GM19239 (cell line): ENCODE data around the gene B3GNT8.
A peak's percentile ranks its signal among the peaks of the same experiment; 100 is the strongest.
"Not testable (repeated sequence)": the region's sequence is repeated elsewhere in the genome, so short reads cannot be mapped to it uniquely, and the experiment has no call there.

ENCODE experiments used
- DNase-seq: peaks from one replicate; pipeline ENCODE4 v3.0.0; 2011; ENCODE audit warnings: low spot score; ENCODE audit not compliant: insufficient read length
- FAIRE-seq: peaks from 2 replicates; lab custom pipeline; 2011; peaks lifted over from hg19 to GRCh38; lab: Jason Lieb, UNC

B3GNT8 gene

GRCh38 chr19:41437944-41438574 is 10.9 kb upstream of the B3GNT8 start:
- FAIRE-seq (no peak), DNase-seq (no peak)

GRCh38 chr19:41436674-41436951 is 9.4 kb upstream of the B3GNT8 start:
- FAIRE-seq (no peak), DNase-seq (no peak)

GRCh38 chr19:41435936-41436673 is 8.9 kb upstream of the B3GNT8 start:
- no peak for DNase-seq
- FAIRE-seq, result no peak

DNA sequence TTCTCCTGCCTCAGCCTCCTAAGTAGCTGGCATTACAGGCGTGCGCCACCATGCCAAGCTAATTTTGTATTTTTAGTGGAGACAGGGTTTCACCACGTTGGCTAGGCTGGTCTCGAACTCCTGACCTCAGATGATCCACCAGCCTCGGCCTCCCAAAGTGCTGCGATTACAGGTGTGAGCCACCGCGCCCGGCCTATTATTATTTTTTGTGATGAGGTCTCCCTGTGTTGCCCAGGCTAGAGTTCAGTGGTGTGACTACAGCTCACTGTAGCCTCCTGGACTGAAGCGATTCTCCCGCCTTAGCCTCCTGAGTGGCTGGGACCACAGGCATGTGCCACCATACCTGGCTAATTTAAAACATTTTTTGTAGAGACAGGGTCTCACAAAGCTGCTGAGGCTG is 8.2 kb upstream of the B3GNT8 start:
- not testable (repeated sequence) for FAIRE-seq

DNA sequence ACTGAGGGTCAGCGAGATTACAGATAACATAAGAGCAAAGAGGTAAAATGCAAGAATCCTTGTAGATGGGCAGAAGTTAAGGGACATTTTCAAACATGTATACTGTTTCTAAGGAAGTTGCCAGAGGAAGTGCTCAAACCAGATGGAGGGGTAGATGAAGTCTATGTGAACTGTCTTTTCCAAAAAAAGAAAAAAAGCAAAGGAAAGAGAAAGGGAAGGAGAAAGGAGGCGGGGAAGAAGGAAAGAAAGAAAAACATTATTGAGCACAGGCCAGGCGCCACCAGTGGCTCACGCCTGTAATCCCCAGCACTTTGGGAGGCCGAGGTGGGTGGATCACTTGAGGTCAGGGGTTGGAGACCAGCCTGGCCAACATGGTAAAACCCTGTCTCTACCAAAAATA is 7.3 kb upstream of the B3GNT8 start:
- FAIRE-seq (no peak), DNase-seq (no peak)

More for the DNA sequence above, 8.2 kb upstream of the B3GNT8 start:
- DNase-seq, result not testable (repeated sequence)

DNA sequence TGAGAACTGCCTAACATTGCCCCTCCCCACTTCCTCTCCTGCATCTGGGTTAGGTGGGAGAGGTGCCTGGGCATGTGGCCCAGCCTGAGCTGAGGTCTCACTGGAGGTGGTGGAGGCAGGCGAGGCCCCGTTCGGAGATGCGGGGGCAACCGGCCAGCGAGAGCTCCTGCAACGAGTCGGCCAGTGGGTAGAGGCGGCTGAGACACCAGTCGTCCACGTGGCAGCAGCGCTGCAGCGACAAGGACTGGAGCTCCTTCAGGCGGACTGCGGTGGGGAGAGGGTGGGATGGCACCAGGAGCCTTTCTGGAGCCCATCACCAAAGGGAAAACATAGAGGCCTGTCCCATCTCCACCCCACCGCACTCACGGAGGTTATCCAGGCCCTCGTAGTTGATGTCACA is 6.0 kb upstream of the B3GNT8 start:
- FAIRE-seq, result no peak

DNA sequence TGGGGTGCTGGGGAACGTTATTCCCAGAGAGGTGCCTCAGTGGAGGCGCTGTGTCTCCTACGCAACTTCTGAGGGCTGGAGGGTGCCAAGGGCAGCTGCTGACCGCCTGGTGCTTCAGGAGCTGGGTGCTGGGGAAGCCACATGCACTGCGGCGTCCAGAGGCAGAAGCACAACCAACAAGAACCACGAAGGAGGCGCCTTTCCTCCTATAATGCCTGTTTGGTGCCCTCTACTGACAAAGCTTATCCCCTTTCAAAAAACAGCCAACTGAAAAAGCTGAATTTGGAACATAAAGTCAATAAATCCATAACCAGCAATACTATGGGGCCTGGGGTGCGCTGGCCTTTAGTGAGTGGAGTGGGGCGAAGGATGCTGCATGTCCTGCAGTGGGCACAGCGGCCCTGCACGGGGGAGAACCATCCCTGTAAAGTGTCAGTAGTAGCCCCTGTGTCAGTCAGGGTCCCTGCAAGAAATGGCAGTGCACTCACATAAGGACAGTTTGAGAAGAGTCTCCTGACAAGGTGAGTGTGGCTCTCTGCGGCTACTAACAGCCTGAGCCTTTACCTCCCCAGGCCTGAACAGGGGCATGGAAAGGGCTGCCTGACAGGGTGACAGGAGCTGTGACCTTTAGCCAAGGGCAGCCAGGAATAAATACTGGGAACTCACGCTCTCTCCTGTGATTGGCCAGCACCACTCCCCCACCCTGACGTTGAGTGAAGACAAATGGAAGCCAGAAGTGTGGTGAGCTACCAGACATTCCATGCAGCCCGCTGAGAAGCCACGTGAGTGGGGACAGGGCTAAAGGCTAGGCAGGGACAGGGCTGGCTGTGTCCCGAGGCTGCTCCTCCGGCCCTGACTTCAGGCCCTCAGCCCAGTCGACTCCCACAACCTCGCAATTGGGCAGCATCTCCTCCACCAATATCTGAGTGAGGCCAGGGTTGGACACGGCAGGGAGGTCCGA is 4.5 kb upstream of the B3GNT8 start:
- no peak for FAIRE-seq
- no peak for DNase-seq

More for the DNA sequence above, 6.0 kb upstream of the B3GNT8 start:
- DNase-seq, result no peak

GRCh38 chr19:41430922-41431321 is 3.7 kb upstream of the B3GNT8 start:
- no peak for DNase-seq
- FAIRE-seq, result no peak

DNA sequence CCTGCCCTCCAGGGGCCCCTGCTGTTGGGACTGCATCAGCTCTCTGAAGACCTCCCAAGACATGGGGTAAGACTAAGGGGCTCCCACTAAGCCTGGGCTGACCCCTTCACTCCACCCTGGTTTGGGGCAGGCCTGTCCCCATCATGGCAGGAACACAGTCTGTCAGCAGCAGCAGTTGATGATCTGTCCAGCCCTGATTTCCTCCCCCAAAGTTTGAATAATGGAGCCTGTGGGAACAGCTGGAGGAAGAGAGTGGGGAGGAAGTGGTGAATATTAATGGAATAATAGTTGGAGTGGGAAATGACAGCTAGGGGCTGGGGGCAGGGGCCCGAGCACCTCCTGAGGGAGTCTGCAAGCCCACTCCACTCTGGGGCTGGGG is 1.3 kb upstream of the B3GNT8 start:
- FAIRE-seq, result no peak
- no peak for DNase-seq

GRCh38 chr19:41427647-41428480 is 690 bp upstream of the B3GNT8 start:
- DNase-seq (no peak), FAIRE-seq (peak; percentile 39)

DNA sequence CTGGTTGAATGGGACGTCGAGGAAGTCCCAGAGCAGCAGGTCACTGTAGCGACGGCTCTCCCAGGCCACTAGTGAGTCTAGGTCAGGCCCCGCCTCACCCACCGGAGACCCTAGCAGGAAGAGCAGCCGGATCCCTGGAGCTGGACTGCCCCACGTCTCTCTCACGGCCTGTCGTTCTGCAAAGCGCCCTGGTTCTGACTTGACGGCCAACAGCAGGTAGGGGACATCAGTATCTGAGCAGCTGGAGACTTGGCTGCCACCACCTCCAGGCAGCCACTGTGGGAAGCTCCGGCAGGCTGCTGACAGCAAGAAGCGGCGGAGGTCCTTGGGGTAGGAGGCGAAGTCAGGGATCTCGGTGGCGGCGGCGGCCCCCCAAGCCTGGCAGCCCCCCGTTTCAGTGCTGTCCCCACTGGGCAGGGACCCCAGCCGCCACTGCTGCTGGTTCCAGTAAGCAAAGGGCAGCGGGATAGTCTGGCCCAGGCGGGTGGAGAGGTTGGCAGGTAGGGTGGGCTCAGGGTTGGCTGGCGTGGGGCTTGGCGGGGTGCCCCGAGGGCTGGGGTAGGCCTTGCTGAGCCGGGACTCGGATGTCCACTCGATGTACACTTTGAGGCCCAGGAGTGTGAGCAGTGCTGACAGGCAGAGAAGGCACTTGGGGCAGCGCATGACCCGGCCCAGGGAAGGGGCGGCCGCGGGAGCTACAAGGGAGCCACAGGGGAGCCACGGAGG is 895 bp downstream of the B3GNT8 start:
- FAIRE-seq, result no peak

DNA sequence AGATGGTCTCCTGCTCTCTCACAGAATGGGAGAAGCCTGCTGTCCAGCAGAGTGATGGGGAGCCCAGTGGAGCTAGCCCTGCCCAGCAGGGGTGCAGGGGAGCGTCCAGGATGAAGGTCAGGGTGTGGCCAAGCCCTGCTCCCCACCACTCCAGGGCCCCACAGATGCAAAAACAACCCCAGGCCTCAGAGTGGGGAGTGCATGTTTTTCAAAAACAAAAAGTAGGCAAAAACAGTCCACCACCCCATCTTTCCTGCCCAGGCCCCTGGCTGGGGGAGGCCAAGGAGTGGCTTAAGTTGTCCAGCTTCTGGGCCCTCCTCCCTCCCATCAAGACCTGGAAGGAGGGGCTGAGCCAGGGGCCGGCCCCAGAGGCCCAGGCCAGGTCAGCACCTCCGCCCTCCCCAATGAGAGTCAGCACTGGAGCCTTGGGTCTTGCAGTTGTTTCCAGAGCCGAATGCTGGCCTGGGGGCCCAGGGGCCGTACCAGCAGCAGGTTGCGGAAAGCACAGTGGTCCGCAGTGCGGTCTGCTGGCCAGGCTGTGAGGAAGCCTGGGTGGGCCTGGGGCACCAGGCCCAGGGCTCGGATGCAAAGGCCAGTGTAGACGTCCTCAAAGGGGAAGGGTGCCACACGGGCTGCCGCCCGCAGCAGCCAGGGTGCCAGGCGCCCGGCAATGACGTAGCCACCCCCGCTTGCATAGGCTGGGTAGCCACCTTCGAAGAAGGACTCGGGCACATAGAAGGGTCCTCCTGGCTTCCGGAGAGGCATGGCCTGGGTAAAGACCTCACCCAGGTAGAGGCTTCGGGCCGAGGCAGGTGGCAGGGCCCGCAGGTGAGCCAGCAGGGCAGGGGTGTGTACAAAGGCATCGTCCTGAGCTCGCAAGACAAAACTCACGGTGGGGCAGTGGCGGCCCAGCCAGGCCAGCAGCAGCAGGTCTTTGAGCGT is 1.7 kb downstream of the B3GNT8 start:
- DNase-seq (no peak), FAIRE-seq (no peak)

More for the DNA sequence above, 895 bp downstream of the B3GNT8 start:
- DNase-seq, result no peak

GRCh38 chr19:41424335-41425173 is 2.6 kb downstream of the B3GNT8 start:
- DNase-seq (no peak), FAIRE-seq (no peak)

DNA sequence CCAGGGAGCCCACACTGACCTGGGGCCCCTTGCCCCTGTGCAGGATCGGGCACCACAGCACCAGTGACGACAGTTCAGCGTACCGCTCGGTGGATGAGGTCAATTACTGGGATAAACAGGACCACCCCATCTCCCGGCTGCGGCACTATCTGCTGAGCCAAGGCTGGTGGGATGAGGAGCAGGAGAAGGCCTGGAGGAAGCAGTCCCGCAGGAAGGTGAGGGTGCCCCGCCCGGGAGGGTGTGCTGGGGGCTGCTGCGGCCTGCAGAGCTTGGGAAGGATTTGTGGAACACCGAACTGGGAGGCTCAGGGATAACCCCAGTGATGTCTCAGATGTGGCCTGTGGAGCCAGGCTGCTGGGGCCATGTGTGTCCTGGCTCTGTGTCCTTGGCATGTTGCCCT is 4.2 kb downstream of the B3GNT8 start:
- FAIRE-seq (no peak), DNase-seq (no peak)

DNA sequence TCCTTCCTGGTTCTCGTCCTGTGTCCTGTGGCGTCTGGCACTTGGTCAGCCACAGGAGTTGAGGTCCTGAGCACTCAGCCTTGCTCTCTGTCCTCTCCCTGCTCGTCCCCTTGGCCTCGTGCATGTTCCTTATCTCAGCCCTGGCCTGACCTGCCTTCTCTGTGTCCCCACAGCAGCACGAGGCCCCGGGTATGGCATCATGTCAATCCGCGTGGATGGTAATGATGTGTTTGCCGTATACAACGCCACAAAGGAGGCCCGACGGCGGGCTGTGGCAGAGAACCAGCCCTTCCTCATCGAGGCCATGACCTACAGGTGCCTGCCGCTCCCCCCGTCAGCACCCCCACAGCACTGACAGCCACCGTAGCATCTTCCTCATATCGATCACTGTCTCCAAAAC is 4.7 kb downstream of the B3GNT8 start:
- DNase-seq (no peak), FAIRE-seq (no peak)

- DNase-seq, result no peak
- FAIRE-seq, result no peak
Measured at GRCh38 chr19:41421973-41422372, 5.2 kb downstream of the B3GNT8 start.

GRCh38 chr19:41421314-41421713 is 5.9 kb downstream of the B3GNT8 start:
- DNase-seq (no peak), FAIRE-seq (no peak)
